ENCODE measurements around the gene CLDN15.
"Not testable (repeated sequence)": the region's sequence is repeated elsewhere in the genome, so short reads cannot be mapped to it uniquely, and the experiment has no call there.

The CLDN15 gene

GRCh38 chr7:101237206-101238067 is at the start of gene CLDN15:
Gene CLDN15 (minus strand): TSS chr7:101237802. CDS start chr7:101237581, 221 bp downstream.
- no peak for DNase-seq

GRCh38 chr7:101287032-101287431 is 49.4 kb upstream of the CLDN15 start:
- DNase-seq, result no peak

- not testable (repeated sequence) for DNase-seq
These were observed 48.3 kb upstream of the CLDN15 start for GRCh38 chr7:101285880-101286279.

- no peak for DNase-seq
These were observed 47.6 kb upstream of the CLDN15 start for GRCh38 chr7:101285171-101285570.

GRCh38 chr7:101280912-101281311 is 43.3 kb upstream of the CLDN15 start:
- DNase-seq, result not testable (repeated sequence)

GRCh38 chr7:101278461-101279292 is 41.1 kb upstream of the CLDN15 start:
- DNase-seq, result no peak

- no peak for DNase-seq
These were observed 39.6 kb upstream of the CLDN15 start for GRCh38 chr7:101277155-101277554.

- no peak for DNase-seq
These were observed 35.6 kb upstream of the CLDN15 start for GRCh38 chr7:101273206-101273605.

GRCh38 chr7:101271021-101271420 is 33.4 kb upstream of the CLDN15 start:
- no peak for DNase-seq

GRCh38 chr7:101269664-101270063 is 32.1 kb upstream of the CLDN15 start:
- no peak for DNase-seq

- no peak for DNase-seq
These were observed 28.3 kb upstream of the CLDN15 start for GRCh38 chr7:101265622-101266516.

- not testable (repeated sequence) for DNase-seq
These were observed 26.6 kb upstream of the CLDN15 start for GRCh38 chr7:101264102-101264706.

GRCh38 chr7:101258243-101258731 is 20.7 kb upstream of the CLDN15 start:
- no peak for DNase-seq

- no peak for DNase-seq
These were observed 18.2 kb upstream of the CLDN15 start for GRCh38 chr7:101255796-101256195.

GRCh38 chr7:101253199-101253598 is 15.6 kb upstream of the CLDN15 start:
- DNase-seq, result not testable (repeated sequence)

GRCh38 chr7:101251871-101252659 is 14.5 kb upstream of the CLDN15 start:
- peak; percentile 92 for DNase-seq

GRCh38 chr7:101250324-101250723 is 12.7 kb upstream of the CLDN15 start:
- DNase-seq, result no peak

GRCh38 chr7:101248276-101248675 is 10.7 kb upstream of the CLDN15 start:
- DNase-seq, result no peak

- no peak for DNase-seq
These were observed 7.6 kb upstream of the CLDN15 start for GRCh38 chr7:101245147-101245668.

- peak; percentile 84 for DNase-seq
These were observed 7.0 kb upstream of the CLDN15 start, which contains the start of gene FIS1 for GRCh38 chr7:101244375-101245146. Gene FIS1 (minus strand): TSS chr7:101245081. CDS start chr7:101245004, 77 bp downstream.
